T47D (cell line): ENCODE measurements around the gene SPRED2.
A peak's percentile ranks its signal among the peaks of the same experiment; 100 is the strongest.

Source experiments
- DNase-seq, 2 experiments: peaks; one replicate each; pipeline versions ENCODE4 v3.0.0 to v3.0.0-alpha.2; 2011 to 2012; ENCODE audit warnings: low read depth in 1 of 2, low spot score in 1 of 2
- JUND ChIP-seq: IDR thresholded peaks from 2 replicates; pipeline ENCODE4 v1.6.1; 2012; ENCODE audit warnings: low read depth
- in situ Hi-C: cut with HindIII; loops from 2 replicates; pipeline ENCODE4 v1.10.0; 2016; ENCODE audit warnings: low sequenced_read_pairs, low pct_unique_long_range_greater_than_20kb

Gene SPRED2

GRCh38 chr2:65291216-65292105 is 140.9 kb downstream of the SPRED2 start:
- TF ChIP-seq JUND: no peak
- in situ Hi-C loops: no loop called here
- no peak for DNase-seq

- TF ChIP-seq JUND: no peak
- in situ Hi-C loops: no loop called here
- DNase-seq: no peak
Observed at GRCh38 chr2:65287364-65287763, 145.0 kb downstream of the SPRED2 start.

GRCh38 chr2:65282477-65283053 is 149.8 kb downstream of the SPRED2 start:
- in situ Hi-C loops: no loop called here
- TF ChIP-seq JUND: no peak
- DNase-seq: peak in 1 of 2 experiments; percentile 58

- DNase-seq: no peak
- in situ Hi-C loops: no loop called here
- TF ChIP-seq JUND: no peak
Observed at GRCh38 chr2:65281627-65282351, 150.6 kb downstream of the SPRED2 start.

GRCh38 chr2:65279756-65280155 is 152.6 kb downstream of the SPRED2 start:
- in situ Hi-C loops: no loop called here
- DNase-seq: no peak
- no peak for TF ChIP-seq JUND

- TF ChIP-seq JUND: no peak
- no peak for DNase-seq
- in situ Hi-C loops: no loop called here
Observed at GRCh38 chr2:65278531-65278981, 153.8 kb downstream of the SPRED2 start.

- no peak for DNase-seq
- TF ChIP-seq JUND: no peak
- in situ Hi-C loops: no loop called here
Observed at GRCh38 chr2:65277791-65278483, 154.5 kb downstream of the SPRED2 start.

GRCh38 chr2:65277118-65277517 is 155.3 kb downstream of the SPRED2 start:
- in situ Hi-C loops: no loop called here
- TF ChIP-seq JUND: no peak
- DNase-seq: no peak

GRCh38 chr2:65276609-65277008 is 155.8 kb downstream of the SPRED2 start:
- in situ Hi-C loops: no loop called here
- no peak for DNase-seq
- no peak for TF ChIP-seq JUND

- DNase-seq: no peak
- no peak for TF ChIP-seq JUND
- in situ Hi-C loops: no loop called here
Observed at GRCh38 chr2:65275141-65275915, 157.1 kb downstream of the SPRED2 start.

- TF ChIP-seq JUND: no peak
- no peak for DNase-seq
- in situ Hi-C loops: no loop called here
Observed at GRCh38 chr2:65273344-65273743, 159.1 kb downstream of the SPRED2 start.

- no peak for DNase-seq
- in situ Hi-C loops: no loop called here
- no peak for TF ChIP-seq JUND
Observed at GRCh38 chr2:65268957-65269356, 163.4 kb downstream of the SPRED2 start.
